Sigmoid colon (tissue), 4 donors: Measurements from ENCODE around the gene ZNF579.

Experiments
- EP300 ChIP-seq, 4 donors: sonication (generic); formaldehyde crosslinking; IDR thresholded peaks; one replicate each; pipeline ENCODE4 v1.6.1; 2017; ENCODE audit warnings: antibody characterized with exemption in 4 of 4
- POLR2A ChIP-seq, 2 donors: fragments of 450-650 bp; IDR thresholded peaks; one replicate each; pipeline ENCODE4 v1.6.1; 2016; ENCODE audit warnings: antibody characterized with exemption in 2 of 2, mild to moderate bottlenecking in 2 of 2, moderate library complexity in 2 of 2
- POLR2AphosphoS5 ChIP-seq, 4 donors: sonication (generic); formaldehyde crosslinking; IDR thresholded peaks; one replicate each; pipeline ENCODE4 v1.6.1; 2017; ENCODE audit warnings: antibody characterized with exemption in 4 of 4
- TF ChIP-seq, protein P1 (sequence below), 4 experiments: fragments of 450-650 bp in 3 of 4; fragments of 200-600 bp in 1 of 4; IDR thresholded peaks; one replicate each; pipeline ENCODE4 v1.5.1; 2016 to 2019; ENCODE audit warnings: antibody characterized with exemption in 4 of 4, mild to moderate bottlenecking in 3 of 4, moderate library complexity in 2 of 4

DNA sequence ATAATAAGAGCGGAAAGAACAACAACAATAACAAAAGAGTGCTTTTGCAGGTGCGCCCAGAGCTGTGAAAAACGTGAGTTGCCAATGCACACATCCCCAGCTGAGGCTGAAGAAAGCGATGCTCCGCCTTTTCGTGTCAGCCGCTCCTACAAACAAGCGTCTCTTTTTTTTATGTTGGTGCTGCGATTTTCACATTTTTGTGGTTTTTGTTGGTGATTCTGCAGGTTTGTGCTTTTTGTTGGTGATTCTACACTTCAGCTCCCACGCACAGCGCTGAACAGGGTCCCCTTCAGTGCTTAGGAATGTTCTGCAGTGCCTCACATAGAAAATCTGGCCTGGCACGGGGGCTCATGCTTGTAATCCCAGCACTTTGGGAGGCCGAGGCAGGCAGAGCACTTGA, 28.0 kb downstream of the ZNF579 start:
- TF ChIP-seq, protein P1, sequence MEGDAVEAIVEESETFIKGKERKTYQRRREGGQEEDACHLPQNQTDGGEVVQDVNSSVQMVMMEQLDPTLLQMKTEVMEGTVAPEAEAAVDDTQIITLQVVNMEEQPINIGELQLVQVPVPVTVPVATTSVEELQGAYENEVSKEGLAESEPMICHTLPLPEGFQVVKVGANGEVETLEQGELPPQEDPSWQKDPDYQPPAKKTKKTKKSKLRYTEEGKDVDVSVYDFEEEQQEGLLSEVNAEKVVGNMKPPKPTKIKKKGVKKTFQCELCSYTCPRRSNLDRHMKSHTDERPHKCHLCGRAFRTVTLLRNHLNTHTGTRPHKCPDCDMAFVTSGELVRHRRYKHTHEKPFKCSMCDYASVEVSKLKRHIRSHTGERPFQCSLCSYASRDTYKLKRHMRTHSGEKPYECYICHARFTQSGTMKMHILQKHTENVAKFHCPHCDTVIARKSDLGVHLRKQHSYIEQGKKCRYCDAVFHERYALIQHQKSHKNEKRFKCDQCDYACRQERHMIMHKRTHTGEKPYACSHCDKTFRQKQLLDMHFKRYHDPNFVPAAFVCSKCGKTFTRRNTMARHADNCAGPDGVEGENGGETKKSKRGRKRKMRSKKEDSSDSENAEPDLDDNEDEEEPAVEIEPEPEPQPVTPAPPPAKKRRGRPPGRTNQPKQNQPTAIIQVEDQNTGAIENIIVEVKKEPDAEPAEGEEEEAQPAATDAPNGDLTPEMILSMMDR (IDR thresholded peaks at IDR 0.05): no peak
- TF ChIP-seq POLR2A (IDR thresholded peaks at IDR 0.05) (no peak), POLR2AphosphoS5 (IDR thresholded peaks at IDR 0.05) (no peak), EP300 (IDR thresholded peaks at IDR 0.05) (no peak)
